HepG2 (cell line): ENCODE measurements around the gene IQGAP2. TPM values are rescaled to one million over a fixed set of nuclear protein-coding genes. Genes with fewer than 3 reads are reported as not detected.

ENCODE experiments used
- ATAC-seq: fragments of 200-7000 bp; cut with Tn5 transposase; 3 replicates; pipeline ENCODE4 v1.9.1; 2020; ENCODE audit warnings: mild to moderate bottlenecking, moderate library complexity
- BruUV-seq: library from RNA; stranded (reverse); fragments of 400-500 nt; replicated peaks from 2 replicates; lab custom pipeline; 2021; lab: Mats Ljungman, UMichigan
- CTCF ChIA-PET: fragments of 300-600 bp; formaldehyde crosslinking; extraction: SDS; loops from one replicate; lab custom pipeline; 2021; ENCODE audit warnings: low total read pairs, inconsistent platforms, low intra/inter-chr PET ratio; lab: Yijun Ruan, JAX
- POLR2A ChIA-PET: fragments of 350-600 bp; sonication (Branson Sonifier 250); formaldehyde crosslinking; loops from one replicate; lab custom pipeline; 2020; ENCODE audit warnings: antibody characterized with exemption, inconsistent platforms; lab: Yijun Ruan, JAX
- DNase-seq: peaks from one replicate; pipeline ENCODE4 v3.0.0-alpha.2; 2015; ENCODE audit warnings: low spot score
- FAIRE-seq: peaks from 3 replicates; lab custom pipeline; 2011; peaks lifted over from hg19 to GRCh38; lab: Jason Lieb, UNC
- H2AFZ ChIP-seq: one replicate; pipeline ENCODE4 v1.6.1; 2011; ENCODE audit warnings: low read length, inconsistent platforms
- H3K27ac ChIP-seq: fragments of 300-600 bp; 3 replicates; pipeline ENCODE4 v1.8.0; 2011; ENCODE audit warnings: mixed run types, mild to moderate bottlenecking, mixed read lengths, low read length, inconsistent platforms; ENCODE audit not compliant: insufficient read depth; ENCODE audit errors: extremely low read length
- H3K27me3 ChIP-seq, 2 experiments: fragments of 200-600 bp in 1 of 2; 2 replicates in 1 of 2; 3 replicates in 1 of 2; pipeline versions ENCODE4 v1.6.0 to v1.8.0; 2011; ENCODE audit warnings: low read length in 2 of 2, mild to moderate bottlenecking in 2 of 2, moderate library complexity in 2 of 2, inconsistent platforms in 1 of 2; ENCODE audit not compliant: insufficient read depth in 2 of 2, control insufficient read depth in 1 of 2
- H3K36me3 ChIP-seq, 2 experiments: fragments of 200-600 bp in 1 of 2; replicated peaks in 1 of 2; 2 replicates in 1 of 2; 3 replicates in 1 of 2; pipeline versions ENCODE4 v1.5.1 to v1.8.0; 2011; ENCODE audit warnings: low read length in 2 of 2, inconsistent platforms in 1 of 2; ENCODE audit not compliant: insufficient read depth in 2 of 2, control insufficient read depth in 1 of 2
- H3K4me1 ChIP-seq: 2 replicates; pipeline ENCODE4 v1.5.1; 2012; ENCODE audit warnings: low read length, inconsistent platforms; ENCODE audit not compliant: insufficient read depth
- H3K4me2 ChIP-seq: 2 replicates; pipeline ENCODE4 v1.6.0; 2011; ENCODE audit warnings: low read depth, low read length, inconsistent platforms
- H3K4me3 ChIP-seq, 3 experiments: fragments of 200-600 bp in 1 of 3; sonication (generic), shearing (Covaris generic) in 1 of 3; replicated peaks in 1 of 3; 2 replicates each; pipeline ENCODE4 v1.5.1; 2011 to 2016; ENCODE audit warnings: low read length in 3 of 3, inconsistent platforms in 2 of 3, low read depth in 2 of 3, mild to moderate bottlenecking in 2 of 3, control low read depth in 1 of 3, mixed read lengths in 1 of 3; ENCODE audit not compliant: insufficient read depth in 1 of 3
- H3K79me2 ChIP-seq: one replicate; pipeline ENCODE4 v1.6.1; 2011; ENCODE audit warnings: low read length, inconsistent platforms; ENCODE audit not compliant: insufficient read depth
- H3K9ac ChIP-seq: 2 replicates; pipeline ENCODE4 v1.6.0; 2011; ENCODE audit warnings: mild to moderate bottlenecking, low read depth, low read length, inconsistent platforms; ENCODE audit not compliant: insufficient read depth
- H3K9me3 ChIP-seq: 2 replicates; pipeline ENCODE4 v1.5.1; 2012; ENCODE audit warnings: mild to moderate bottlenecking, low read length
- H4K20me1 ChIP-seq: 2 replicates; pipeline ENCODE4 v1.6.0; 2011; ENCODE audit warnings: inconsistent platforms, mild to moderate bottlenecking, low read length, moderate library complexity; ENCODE audit not compliant: insufficient read depth
- JDP2 ChIP-seq: sonication (generic); formaldehyde crosslinking; IDR thresholded peaks from 2 replicates; pipeline ENCODE4 v1.8.1; 2022; ENCODE audit warnings: missing genetic modification reagents, borderline replicate concordance
- MIER3 ChIP-seq: IDR thresholded peaks from 2 replicates; pipeline ENCODE4 v1.6.1; 2016; ENCODE audit warnings: missing compliant biosample characterization, borderline replicate concordance
- ZBTB33 ChIP-seq: sonication (generic); formaldehyde crosslinking; IDR thresholded peaks from 2 replicates; pipeline ENCODE4 v1.4.0; 2020; ENCODE audit warnings: missing genetic modification reagents
- ZNF512 ChIP-seq: sonication (generic); formaldehyde crosslinking; IDR thresholded peaks from 2 replicates; pipeline ENCODE4 v1.4.0; 2020; ENCODE audit warnings: mild to moderate bottlenecking, missing genetic modification reagents
- ZNF562 ChIP-seq: sonication (generic); formaldehyde crosslinking; IDR thresholded peaks from 2 replicates; pipeline ENCODE4 v1.8.0; 2022; ENCODE audit warnings: missing genetic modification reagents, borderline replicate concordance
- ZNF792 ChIP-seq: IDR thresholded peaks from 2 replicates; pipeline ENCODE4 v1.6.1; 2016
- WGBS: methylation state at CpG from one replicate; pipeline ENCODE4 v1.1.6; 2017; ENCODE audit warnings: low lambda C conversion rate; 5-methylcytosine and 5-hydroxymethylcytosine counted together
- in situ Hi-C: cut with HindIII; loops from 2 replicates; pipeline ENCODE4 v1.10.0; 2017; ENCODE audit warnings: low pct_unique_long_range_greater_than_20kb; ENCODE audit not compliant: extremely low pct_ligation_motif_present
- intact Hi-C: fragments of 100-400 bp; cut with micrococcal nuclease; formaldehyde crosslinking; loops from one replicate; pipeline ENCODE4 v1.10.0; 2022; ENCODE audit not compliant: unreplicated experiment
- polyA plus RNA-seq, 8 experiments: library from polyadenylated mRNA; depleted of rRNA in 3 of 8; stranded (reverse) in 7 of 8; unstranded in 1 of 8; fragments of >200 nt; fragmentation: Illumina TruSeq in 4 of 8; extraction: Trizol in 4 of 8; gene quantifications; 2 replicates each; pipeline versions ENCODE4 v1.2.1 to v1.2.3, GENCODE V29; 2011 to 2016; ENCODE audit warnings: low read depth in 4 of 8, missing spikeins in 1 of 8, mixed read lengths in 1 of 8; ENCODE audit not compliant: insufficient read depth in 1 of 8
- total RNA-seq, 5 experiments: library from RNA; depleted of rRNA; stranded (reverse); fragments of >200 nt; fragmentation: Illumina TruSeq; extraction: Trizol; gene quantifications; 2 replicates each; pipeline ENCODE4 v1.2.3, GENCODE V29; 2016; ENCODE audit warnings: low read depth in 1 of 5

Gene IQGAP2
- total and polyA plus RNA-seq, 2 of the 13 experiments (the other 11 are each of a cell fraction or from before 2014, with no cell fraction given) = 35.2 to 83.3 TPM

GRCh38 chr5:76556511-76557221, 153.6 kb downstream of the IQGAP2 start:
- Histone ChIP-seq H3K4me1 (no peaks in the 10 kb centered on the region), H3K27me3 (no peaks in the 10 kb centered on the region), H2AFZ (no peak overlapping the region), H3K36me3 (peaks cover 1 to 3% of the 10 kb centered on the region in 2 experiments; a peak in 2 of 5 replicates), H3K27ac (no peak overlapping the region), H3K4me2 (no peak overlapping the region), H4K20me1 (no peaks in the 10 kb centered on the region), H3K79me2 (peaks cover 2% of the 10 kb centered on the region), H3K4me3 (no peak overlapping the region), H3K9me3 (no peaks in the 10 kb centered on the region), H3K9ac (no peak overlapping the region)
- FAIRE-seq (no peak), ATAC-seq (no peak), DNase-seq (no peak)
- ChIA-PET POLR2A (no interaction called here), CTCF (no interaction called here)
- no TSS peak for BruUV-seq
- no peak for TF ChIP-seq ZNF512 (CRISPR knock-in tag)
- no peak for TF ChIP-seq JDP2 (CRISPR knock-in tag)
- no peak for TF ChIP-seq ZNF792 (CRISPR knock-in tag)
- TF ChIP-seq ZNF562 (CRISPR knock-in tag) = no peak
- TF ChIP-seq MIER3 = no peak
- no peak for TF ChIP-seq ZBTB33 (CRISPR knock-in tag)
- 99% methylated on average over 4 of the region's 4 CpGs for WGBS
- intact Hi-C loops = no loop called here
- in situ Hi-C loops = no loop called here
